Left renal cortex interstitium (tissue), 4 donors: ENCODE results near the gene TJP3. TPM values are rescaled to one million over a fixed set of nuclear protein-coding genes. Genes with fewer than 3 reads are reported as not detected.

ENCODE experiments used
- DNase-seq, 4 donors: peaks; one replicate each; pipeline ENCODE4 v3.0.0-alpha.2; 2013; ENCODE audit warnings: low read depth in 4 of 4, low spot score in 2 of 4, missing footprints in 1 of 4
- polyA plus RNA-seq, 4 donors: library from polyadenylated mRNA; unstranded; fragments of 120-200 nt; gene quantifications; one replicate each; pipeline ENCODE4 v1.2.1, GENCODE V29; 2013; ENCODE audit not compliant: insufficient read length in 4 of 4

TJP3 gene
- polyA plus RNA-seq, 4 donors: 8.6 to 16.0 (median 11.3) TPM

GRCh38 chr19:3670796-3671679 lies 37.1 kb upstream of the TJP3 start:
- no peak for DNase-seq

DNA sequence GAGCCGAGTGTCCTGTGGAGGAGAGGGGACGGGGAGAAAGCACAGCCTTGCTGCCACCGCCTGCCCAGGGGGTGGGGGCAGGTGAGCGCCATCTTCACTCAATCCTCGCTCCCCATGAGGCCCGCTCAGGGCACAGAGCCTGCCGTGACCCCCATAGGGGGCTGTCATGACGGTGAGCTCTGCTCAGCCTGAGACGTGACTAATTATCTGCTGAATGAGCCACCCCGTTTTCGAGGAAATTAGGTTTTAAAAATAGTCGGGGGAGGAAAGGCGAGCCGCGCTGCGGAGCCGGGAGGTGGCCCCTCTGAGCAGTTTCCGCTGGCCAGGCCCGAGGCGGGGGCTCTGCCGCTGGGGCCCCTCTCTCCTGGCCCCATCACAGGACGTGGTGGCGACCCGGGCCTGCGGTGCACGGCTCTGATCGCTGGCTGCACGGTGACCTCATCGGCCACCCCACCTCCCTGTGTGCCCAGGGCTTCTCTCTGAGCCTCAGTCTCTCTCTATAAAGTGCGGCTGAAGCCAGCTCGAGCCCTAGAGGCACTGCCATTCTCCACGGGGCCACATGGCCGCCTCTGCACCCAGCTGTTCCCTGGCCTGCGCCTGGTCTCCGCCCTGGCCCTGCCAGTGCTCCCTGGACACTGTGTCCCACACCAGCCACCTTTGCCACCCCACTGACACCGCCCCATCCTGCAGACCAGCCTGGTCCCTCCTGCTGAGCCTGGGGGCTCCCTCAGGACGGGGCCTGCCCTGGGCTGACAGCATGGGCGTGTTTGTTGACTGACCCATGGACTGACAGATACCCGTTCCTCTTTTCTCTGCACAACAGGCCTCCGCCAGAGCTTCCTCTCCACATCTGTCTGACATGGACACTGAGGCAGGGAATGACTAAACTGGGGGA lies 36.3 kb upstream of the TJP3 start:
- DNase-seq: no peak

- no peak for DNase-seq
Observed at GRCh38 chr19:3672575-3672948, 35.6 kb upstream of the TJP3 start.

DNA sequence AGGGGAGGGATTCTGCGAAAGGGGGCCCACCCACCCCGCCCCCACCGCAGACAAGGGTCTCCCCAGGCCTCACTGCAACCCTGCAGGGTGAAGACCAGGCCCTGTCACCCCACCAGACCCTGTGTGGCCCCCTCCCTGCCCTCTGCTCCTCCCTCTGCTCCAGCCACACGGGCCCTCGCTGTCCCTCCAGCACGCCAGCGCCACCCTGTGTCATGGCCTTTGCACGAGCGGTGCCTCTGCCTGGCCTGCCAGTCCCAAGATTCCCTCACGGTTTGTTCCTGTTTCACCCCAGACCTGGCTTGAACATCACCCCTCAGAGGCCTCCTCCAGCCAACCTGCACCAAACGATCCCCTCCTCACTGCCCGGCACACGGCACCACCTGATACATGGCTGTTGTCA lies 35.2 kb upstream of the TJP3 start:
- no peak for DNase-seq

DNA sequence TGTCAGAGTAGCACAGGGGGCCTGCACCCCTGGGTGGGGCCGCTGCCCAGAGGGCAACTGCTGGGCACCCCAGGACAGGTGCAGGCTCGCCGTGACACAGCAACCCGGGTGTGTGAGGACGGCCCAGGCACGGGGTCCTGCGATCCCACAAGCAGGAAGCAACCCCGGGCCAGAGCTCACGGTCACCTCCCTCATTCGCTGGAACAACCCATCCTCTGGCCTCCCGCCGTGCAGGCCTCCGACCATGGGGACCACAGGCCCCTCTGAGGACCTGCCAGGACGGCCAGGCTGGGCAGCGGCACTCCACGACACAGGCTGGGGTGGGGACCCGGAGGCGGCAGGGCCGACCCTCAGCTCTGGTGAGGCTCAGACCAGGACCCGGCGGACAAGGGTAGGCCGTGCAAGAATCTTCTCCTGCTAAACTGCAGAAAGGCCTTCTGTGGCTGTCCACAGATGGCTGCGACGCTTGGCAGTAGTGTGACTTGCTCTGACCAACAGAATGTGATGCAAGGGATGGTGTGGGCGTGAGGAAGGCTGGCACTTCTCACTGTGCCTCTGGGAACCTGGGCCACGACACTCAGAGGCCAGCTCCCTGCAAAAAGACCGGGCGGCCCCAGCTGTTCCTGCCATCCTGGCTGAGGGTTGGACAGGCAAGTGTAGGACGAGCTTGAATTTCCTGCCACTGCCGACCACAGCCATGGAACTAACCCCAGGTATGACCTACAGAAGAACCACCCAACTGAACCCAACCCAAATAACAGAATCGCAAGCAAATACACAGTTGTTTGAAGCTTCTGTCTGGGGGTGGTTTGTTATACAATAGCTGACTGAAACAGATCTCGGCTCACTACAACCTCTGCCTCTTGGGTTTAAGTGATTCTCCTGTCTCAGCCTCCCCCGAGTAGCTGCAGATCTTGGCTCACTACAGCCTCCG lies 34.4 kb upstream of the TJP3 start:
- DNase-seq: no peak

GRCh38 chr19:3674784-3675543 lies 33.2 kb upstream of the TJP3 start:
- DNase-seq: no peak

DNA sequence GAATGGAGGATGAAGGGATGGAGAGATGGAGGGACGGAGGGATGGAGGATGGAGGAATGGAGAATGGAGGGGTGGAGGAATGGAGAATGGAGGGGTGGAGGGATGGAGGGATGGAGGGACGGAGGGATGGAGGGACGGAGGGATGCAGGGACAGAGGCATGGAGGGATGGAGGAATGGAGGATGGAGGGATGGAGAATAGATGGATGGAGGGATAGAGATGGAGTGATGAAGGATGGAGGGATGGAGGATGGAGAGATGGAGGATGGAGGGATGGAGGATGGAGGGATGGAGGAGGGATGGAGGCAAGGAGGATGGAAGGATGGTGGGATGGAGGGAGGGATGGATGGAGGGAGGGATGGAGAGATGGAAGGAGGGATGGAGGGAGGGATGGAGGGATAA lies 30.0 kb upstream of the TJP3 start:
- no peak for DNase-seq

GRCh38 chr19:3679138-3679537 lies 29.0 kb upstream of the TJP3 start:
- DNase-seq: no peak

DNA sequence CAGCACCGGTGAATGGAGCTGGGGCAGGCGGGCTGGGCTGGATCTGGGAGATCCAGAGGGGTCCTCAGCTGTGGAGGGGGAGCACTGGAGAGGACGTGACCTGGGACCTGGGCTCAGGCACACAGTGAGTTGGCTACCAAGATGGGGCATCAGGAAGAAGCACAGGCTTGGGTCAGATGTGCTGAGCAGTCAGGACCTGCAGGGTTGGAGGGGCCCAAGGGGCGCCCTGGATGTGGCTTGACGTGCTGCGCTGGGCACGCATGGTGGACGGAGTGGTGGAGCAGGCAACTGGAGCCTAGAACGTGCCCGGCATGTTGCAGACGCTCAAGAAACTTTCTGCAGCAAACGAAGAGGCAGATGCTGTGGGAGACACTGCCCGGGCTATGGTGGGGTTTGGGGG lies 28.6 kb upstream of the TJP3 start:
- no peak for DNase-seq

DNA sequence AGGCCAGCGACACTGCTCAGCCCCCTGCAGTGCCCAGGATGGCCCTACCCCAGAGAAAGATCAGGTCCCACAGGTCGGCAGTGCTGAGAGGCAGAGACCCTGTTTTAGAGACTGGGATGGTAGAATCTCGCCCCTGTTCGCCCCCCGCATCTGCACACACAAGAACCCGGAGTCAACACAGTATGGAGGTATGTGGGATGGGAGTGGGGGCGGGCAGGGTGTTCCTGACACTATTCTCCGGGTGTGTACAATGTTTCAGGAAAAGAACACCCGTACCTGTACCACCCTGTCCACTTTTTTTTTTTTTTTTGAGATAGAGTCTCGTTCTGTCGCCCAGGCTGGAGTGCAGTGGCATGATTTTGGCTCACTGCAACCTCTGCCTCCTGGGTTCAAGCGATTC lies 27.2 kb upstream of the TJP3 start:
- DNase-seq: no peak

GRCh38 chr19:3682286-3682685 lies 25.9 kb upstream of the TJP3 start:
- no peak for DNase-seq

DNA sequence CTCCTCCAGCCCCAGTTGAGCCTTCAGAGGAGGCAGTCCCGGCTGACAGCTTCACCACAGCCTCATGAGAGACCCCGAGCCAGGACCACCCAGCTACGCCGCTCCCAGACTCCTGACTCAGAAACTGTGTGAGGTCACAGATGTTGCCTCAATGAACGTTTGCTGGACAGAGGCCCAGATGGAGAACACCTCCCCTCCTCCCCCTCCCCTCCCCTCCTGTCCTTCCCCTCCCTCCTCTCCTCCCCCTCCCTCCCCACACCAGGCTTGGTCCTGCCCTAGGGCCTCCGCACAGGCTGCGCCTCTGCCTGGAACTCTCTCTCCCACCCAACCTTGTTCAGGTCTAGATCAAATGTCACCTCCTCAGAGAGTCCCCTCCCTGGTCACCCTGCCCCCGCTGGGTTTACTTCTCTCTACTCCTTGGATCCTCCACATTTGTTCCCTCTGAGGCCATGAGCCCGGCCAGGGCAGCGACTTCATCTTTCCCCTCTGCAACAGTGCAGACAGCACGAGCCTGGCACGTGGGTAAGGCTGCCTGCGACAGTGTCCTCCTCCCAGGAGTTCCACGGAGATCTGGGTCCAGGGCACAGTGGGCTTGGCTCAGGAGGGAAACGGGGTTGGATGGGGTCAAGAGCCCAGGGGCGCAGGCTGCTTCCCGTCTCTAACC lies 25.3 kb upstream of the TJP3 start:
- no peak for DNase-seq

- no peak for DNase-seq
Observed at GRCh38 chr19:3683405-3684053, 24.7 kb upstream of the TJP3 start.

DNA sequence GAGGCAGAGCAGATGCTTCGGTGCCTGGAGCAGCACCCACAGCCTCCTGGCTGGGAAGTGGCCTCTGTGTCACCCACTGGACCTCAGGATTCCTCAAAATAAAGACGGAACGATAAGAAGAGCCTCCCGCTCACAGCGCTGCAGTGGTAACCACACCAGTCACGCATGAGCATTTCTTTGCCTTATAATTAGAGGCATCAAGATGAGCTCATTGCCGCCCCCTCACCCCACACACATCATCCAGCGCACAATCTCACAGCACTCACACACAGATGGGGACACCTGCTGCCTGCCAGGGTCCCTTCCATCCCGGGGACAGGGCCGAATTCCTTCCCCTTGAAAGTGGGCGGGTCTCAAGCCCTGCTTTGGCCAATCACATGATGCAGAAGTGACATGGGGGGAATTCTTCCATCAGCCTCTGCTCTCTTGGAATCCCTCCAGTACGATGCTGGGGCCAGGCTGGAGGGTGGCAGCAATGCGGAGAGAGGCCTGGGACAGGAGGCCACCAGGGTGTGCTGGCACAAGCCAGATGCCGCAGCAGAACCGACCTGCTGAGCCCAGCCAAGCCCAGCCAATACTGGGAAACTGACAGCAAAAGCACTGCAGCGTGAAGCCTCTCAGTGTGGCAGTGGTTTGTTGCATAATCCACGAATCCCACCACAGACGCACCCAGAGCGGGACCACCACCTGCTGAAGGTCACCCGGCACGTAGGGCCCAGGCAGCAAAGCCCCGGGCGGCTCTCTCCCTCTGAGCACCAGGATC lies 23.9 kb upstream of the TJP3 start:
- no peak for DNase-seq

- DNase-seq: no peak
Observed at GRCh38 chr19:3684817-3685410, 23.3 kb upstream of the TJP3 start.

- DNase-seq: no peak
Observed at GRCh38 chr19:3687393-3687773, 20.8 kb upstream of the TJP3 start.

DNA sequence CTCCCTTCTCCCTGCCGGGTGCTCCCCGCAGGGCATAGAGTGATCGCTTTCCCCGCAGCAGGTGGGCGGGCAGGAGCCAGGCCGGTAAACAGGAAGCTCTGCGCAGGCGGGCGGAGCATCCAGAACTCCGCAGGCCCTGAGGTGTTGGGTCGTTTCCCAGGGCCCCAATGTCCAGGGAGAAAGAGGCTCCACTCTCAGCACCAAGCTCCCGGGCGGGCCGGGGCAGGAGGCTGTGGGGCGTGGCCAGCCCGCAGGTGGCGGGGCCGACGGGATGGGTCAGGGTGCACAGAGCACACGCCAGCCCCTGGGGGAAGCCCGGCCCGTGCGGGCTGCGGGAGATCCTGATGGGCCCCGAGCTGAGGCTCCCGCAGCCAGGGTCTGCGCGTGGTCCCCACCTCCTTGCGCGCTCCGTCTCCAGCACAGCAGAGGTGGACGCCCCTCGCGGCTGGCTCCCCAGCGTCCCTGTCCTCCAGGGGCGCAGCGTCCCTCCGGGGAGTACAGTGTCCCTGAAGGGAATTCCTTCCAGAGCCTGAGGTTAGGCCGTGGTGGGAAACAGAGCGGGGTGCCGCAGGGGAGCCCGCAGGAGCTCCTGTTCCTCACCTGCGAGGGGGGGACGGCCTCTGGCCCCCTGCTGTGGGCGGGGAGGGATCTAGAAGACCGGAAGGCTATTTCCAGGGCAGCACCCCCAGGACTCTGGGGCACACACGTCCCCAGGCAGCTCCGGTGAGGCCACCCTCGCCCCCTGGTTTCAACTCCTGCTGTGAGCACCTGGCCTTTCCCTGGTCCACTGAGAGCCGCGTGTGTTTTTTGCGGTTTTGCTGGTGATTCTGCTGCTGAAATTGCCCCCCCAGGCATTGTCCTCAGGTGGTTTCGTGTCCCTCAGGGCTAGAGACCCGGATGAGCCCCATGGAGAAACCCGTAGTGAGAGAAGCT lies 20.1 kb upstream of the TJP3 start:
- no peak for DNase-seq
